ENCODE results near the gene LARP7. TPM values are rescaled to one million over a fixed set of nuclear protein-coding genes. Genes with fewer than 3 reads are reported as not detected.

The LARP7 gene
- total and polyA plus RNA-seq, 7 donors, result 35.6 to 57.9 (median 53.2) TPM

DNA sequence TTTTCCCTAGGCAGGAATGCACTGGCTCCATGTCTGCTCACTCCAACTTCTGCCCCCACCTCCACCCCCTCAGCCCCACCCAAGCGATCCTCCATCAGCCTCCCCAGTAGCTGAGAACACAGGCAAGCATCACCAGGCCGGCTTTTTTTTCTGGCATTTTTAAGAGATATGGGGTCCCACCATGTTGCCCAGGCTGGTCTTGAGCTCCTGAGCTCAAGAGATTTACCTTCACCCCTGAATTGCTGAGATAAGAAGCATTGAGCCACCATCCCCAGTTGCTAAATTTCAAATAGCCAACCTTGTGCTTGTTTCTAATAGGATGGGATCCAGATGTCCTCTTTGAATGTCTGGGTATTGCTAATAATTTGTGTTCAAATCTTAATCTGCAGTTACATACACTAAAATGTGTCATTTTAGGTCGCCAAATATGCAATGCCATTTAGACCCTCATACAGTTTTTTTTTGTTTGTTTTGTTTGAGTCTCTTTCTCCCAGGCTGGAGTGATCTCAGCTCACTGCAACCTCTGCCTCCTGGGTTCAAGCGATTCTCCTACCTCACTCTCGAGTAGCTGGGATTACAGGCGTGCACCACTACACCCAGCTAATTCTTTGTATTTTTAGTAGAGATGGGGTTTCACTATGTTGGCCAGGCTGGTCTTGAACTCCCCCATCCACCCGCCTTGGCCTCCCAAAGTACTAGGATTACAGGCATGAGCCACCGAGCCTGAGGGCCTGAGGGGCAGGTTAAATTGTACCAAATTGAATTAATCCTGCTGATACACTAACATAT is 8.8 kb downstream of the LARP7 start:
- intact Hi-C loops (cut with DNase I), result no loop called here
- no peaks in the 10 kb centered on the region for H3K27me3 ChIP-seq
- no peaks in the 10 kb centered on the region for H3K9me3 ChIP-seq
- DNase-seq, result no peak
- no peak overlapping the region for H3K27ac ChIP-seq
- H3K4me3 ChIP-seq, result no peak overlapping the region
- peaks cover 3 to 68% (median 36%) of the 10 kb centered on the region in 4 donors for H3K36me3 ChIP-seq
- TF ChIP-seq POLR2A (IDR thresholded peaks at IDR 0.05), result no peak
- H3K4me1 ChIP-seq, result no peaks in the 10 kb centered on the region
- 88 to 92% methylated on average over 8 of the region's 8 CpGs for WGBS, 2 donors

- Histone ChIP-seq H3K9me3 (no peaks in the 10 kb centered on the region), H3K36me3 (peaks cover 9 to 79% (median 45%) of the 10 kb centered on the region in 4 donors), H3K4me1 (no peaks in the 10 kb centered on the region), H3K4me3 (no peak overlapping the region), H3K27me3 (no peaks in the 10 kb centered on the region), H3K27ac (no peak overlapping the region)
- no peak for TF ChIP-seq POLR2A (IDR thresholded peaks at IDR 0.05)
- TF ChIP-seq EP300 (IDR thresholded peaks at IDR 0.05), result no peak
- no peak for TF ChIP-seq POLR2AphosphoS5 (IDR thresholded peaks at IDR 0.05)
- TF ChIP-seq CTCF (IDR thresholded peaks at IDR 0.05), result no peak
- 83 to 86% methylated on average over 6 of the region's 6 CpGs for WGBS, 2 donors
- intact Hi-C loops (cut with DNase I), result no loop called here
- no peak for DNase-seq
Observed at GRCh38 chr4:112646632-112647537, 9.9 kb downstream of the LARP7 start.

GRCh38 chr4:112647785-112648184 is 10.8 kb downstream of the LARP7 start:
- Histone ChIP-seq H3K9me3 (no peaks in the 10 kb centered on the region), H3K27me3 (no peaks in the 10 kb centered on the region), H3K4me3 (no peak overlapping the region), H3K27ac (no peak overlapping the region), H3K36me3 (peaks cover 9 to 84% (median 45%) of the 10 kb centered on the region in 4 donors), H3K4me1 (no peaks in the 10 kb centered on the region)
- no peak for DNase-seq
- intact Hi-C loops (cut with DNase I), result no loop called here
- 56 to 92% methylated on average over 3 of the region's 3 CpGs for WGBS, 2 donors
- TF ChIP-seq CTCF (IDR thresholded peaks at IDR 0.05), result no peak
- TF ChIP-seq POLR2AphosphoS5 (IDR thresholded peaks at IDR 0.05), result no peak
- no peak for TF ChIP-seq EP300 (IDR thresholded peaks at IDR 0.05)
- TF ChIP-seq POLR2A (IDR thresholded peaks at IDR 0.05), result no peak

- DNase-seq, result no peak
- TF ChIP-seq CTCF (IDR thresholded peaks at IDR 0.05), result no peak
- TF ChIP-seq EP300 (IDR thresholded peaks at IDR 0.05), result no peak
- no peak for TF ChIP-seq POLR2A (IDR thresholded peaks at IDR 0.05)
- TF ChIP-seq POLR2AphosphoS5 (IDR thresholded peaks at IDR 0.05), result no peak
- Histone ChIP-seq H3K4me3 (no peak overlapping the region), H3K27ac (no peak overlapping the region), H3K36me3 (peaks cover 9 to 91% (median 48%) of the 10 kb centered on the region in 4 donors), H3K27me3 (no peaks in the 10 kb centered on the region), H3K4me1 (no peaks in the 10 kb centered on the region), H3K9me3 (no peaks in the 10 kb centered on the region)
- intact Hi-C loops (cut with DNase I), result no loop called here
- 87% methylated on average over 3 of the region's 3 CpGs for WGBS, 2 donors
Observed at GRCh38 chr4:112648263-112649054, 11.5 kb downstream of the LARP7 start.
